CD4-positive, alpha-beta memory T cell (primary cell): ENCODE data around the gene LARP7. TPM values are rescaled to one million over a fixed set of nuclear protein-coding genes. Genes with fewer than 3 reads are reported as not detected.
A peak's percentile ranks its signal among the peaks of the same experiment; 100 is the strongest.
"Not testable (repeated sequence)": the region's sequence is repeated elsewhere in the genome, so short reads cannot be mapped to it uniquely, and the experiment has no call there.

ENCODE experiments used
- CTCF ChIA-PET: fragments of 350-600 bp; sonication (Branson Sonifier 250); formaldehyde crosslinking; loops from one replicate; lab custom pipeline; 2021; ENCODE audit warnings: inconsistent platforms; ENCODE audit not compliant: partially characterized antibody; lab: Charles Lee
- POLR2A ChIA-PET: fragments of 350-600 bp; sonication (Branson Sonifier 250); formaldehyde crosslinking; loops from one replicate; lab custom pipeline; 2021; ENCODE audit not compliant: partially characterized antibody; lab: Charles Lee
- DNase-seq, 5 donors: peaks; one replicate each; pipeline versions ENCODE4 v3.0.0 to v3.0.0-alpha.2; 2020 to 2022; ENCODE audit warnings: mixed read lengths in 1 of 5
- H3K27ac ChIP-seq: one replicate; pipeline ENCODE4 v1.7.0; 2013; ENCODE audit warnings: low read depth, low read length
- H3K27me3 ChIP-seq: 2 replicates; pipeline ENCODE4 v1.7.0; 2013; ENCODE audit warnings: mild to moderate bottlenecking, low read length, moderate library complexity; ENCODE audit not compliant: insufficient read depth
- H3K36me3 ChIP-seq: 2 replicates; pipeline ENCODE4 v1.7.0; 2013; ENCODE audit warnings: mild to moderate bottlenecking, low read length, moderate library complexity; ENCODE audit not compliant: insufficient read depth
- H3K4me1 ChIP-seq: 2 replicates; pipeline ENCODE4 v1.7.0; 2013; ENCODE audit warnings: mild to moderate bottlenecking, low read length, moderate library complexity; ENCODE audit not compliant: insufficient read depth
- H3K4me3 ChIP-seq, 2 donors: one replicate each; pipeline ENCODE4 v1.7.0; 2013; ENCODE audit warnings: low read length in 2 of 2, mild to moderate bottlenecking in 1 of 2
- H3K9me3 ChIP-seq, 2 donors: one replicate each; pipeline ENCODE4 v1.7.0; 2013; ENCODE audit warnings: low read length in 2 of 2, control low read depth in 1 of 2; ENCODE audit not compliant: control insufficient read depth in 1 of 2
- H3K27ac Mint-ChIP-seq, 7 donors: one replicate each; pipeline ENCODE4 v1.8.0; 2020 to 2021; ENCODE audit warnings: mixed read lengths in 7 of 7, mild to moderate bottlenecking in 6 of 7, inconsistent platforms in 3 of 7, moderate library complexity in 3 of 7
- H3K27me3 Mint-ChIP-seq, 2 donors: one replicate each; pipeline ENCODE4 v1.8.0; 2020 to 2021; ENCODE audit warnings: mixed read lengths in 2 of 2
- H3K36me3 Mint-ChIP-seq, 2 donors: one replicate each; pipeline ENCODE4 v1.8.0; 2020 to 2021; ENCODE audit warnings: mixed read lengths in 2 of 2, inconsistent platforms in 1 of 2, mild to moderate bottlenecking in 1 of 2
- H3K4me1 Mint-ChIP-seq, 4 donors: one replicate each; pipeline ENCODE4 v1.8.0; 2020 to 2021; ENCODE audit warnings: mixed read lengths in 4 of 4, mild to moderate bottlenecking in 1 of 4
- H3K4me3 Mint-ChIP-seq, 8 donors: one replicate each; pipeline ENCODE4 v1.8.0; 2020 to 2021; ENCODE audit warnings: mixed read lengths in 8 of 8, mild to moderate bottlenecking in 7 of 8, moderate library complexity in 6 of 8, inconsistent platforms in 3 of 8
- H3K9me3 Mint-ChIP-seq, 8 donors: one replicate each; pipeline ENCODE4 v1.8.0; 2020 to 2021; ENCODE audit warnings: mixed read lengths in 8 of 8, mild to moderate bottlenecking in 5 of 8, inconsistent platforms in 3 of 8, moderate library complexity in 1 of 8
- intact Hi-C: fragments of 100-400 bp; cut with micrococcal nuclease; formaldehyde crosslinking; loops from one replicate; pipeline ENCODE4 v1.15.1; 2023
- polyA plus RNA-seq, 2 donors: library from polyadenylated mRNA; unstranded; fragments of 300-500 nt; fragmentation: Illumina TruSeq; gene quantifications; one replicate each; pipeline ENCODE4 v1.2.3, GENCODE V29; 2021
- total RNA-seq, 2 experiments: library from RNA; stranded (reverse); gene quantifications; one replicate each; pipeline ENCODE4 v1.2.3, GENCODE V29; 2021

Gene LARP7
- total and polyA plus RNA-seq, 4 experiments from 2014 or later: 22.0 to 47.9 (median 40.6) TPM

DNA sequence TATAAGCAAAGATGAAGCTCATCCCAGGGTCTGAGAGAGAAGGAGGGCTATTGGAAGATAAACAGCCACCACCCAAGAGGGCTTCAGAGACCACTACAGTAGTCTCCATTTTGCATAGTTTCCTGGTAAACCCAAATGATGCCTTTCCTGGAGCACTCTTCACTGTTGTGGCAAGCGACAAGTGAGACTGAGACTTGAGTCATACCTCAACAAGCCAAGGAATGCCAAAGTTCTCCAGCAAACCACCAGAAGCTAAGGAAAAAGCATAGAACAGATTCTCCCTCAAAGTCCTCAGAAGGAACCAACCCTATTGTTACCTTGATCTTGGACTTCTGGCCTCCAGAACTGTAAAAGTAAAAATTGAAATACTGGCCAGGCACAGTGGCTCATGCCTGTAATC, 65.9 kb downstream of the LARP7 start:
- Histone ChIP-seq H3K4me3 (no peak overlapping the region), H3K27me3 (peaks cover 11% of the 10 kb centered on the region), H3K36me3 (no peaks in the 10 kb centered on the region), H3K4me1 (peaks cover 17% of the 10 kb centered on the region), H3K9me3 (no peaks in the 10 kb centered on the region), H3K27ac (no peak overlapping the region)
- Mint-ChIP-seq H3K9me3 (peaks cover 0 to 4% (median 0%) of the 10 kb centered on the region in 8 donors), H3K36me3 (peaks cover 0 to 4% of the 10 kb centered on the region in 2 donors), H3K27ac (no peak overlapping the region), H3K4me3 (no peak overlapping the region), H3K4me1 (peaks cover 16 to 22% (median 19%) of the 10 kb centered on the region in 4 donors), H3K27me3 (peaks cover 29 to 39% of the 10 kb centered on the region in 2 donors)
- ChIA-PET CTCF (no interaction called here), POLR2A (no interaction called here)
- intact Hi-C loops: no loop called here
- DNase-seq: no peak

GRCh38 chr4:112704322-112704721, 67.4 kb downstream of the LARP7 start:
- intact Hi-C loops: no loop called here
- no peaks in the 10 kb centered on the region for H3K9me3 ChIP-seq
- DNase-seq: no peak
- H3K9me3 Mint-ChIP-seq: peaks cover 0 to 4% (median 0%) of the 10 kb centered on the region in 8 donors
- H3K27ac ChIP-seq: no peak overlapping the region
- peaks cover 17% of the 10 kb centered on the region for H3K4me1 ChIP-seq
- ChIA-PET CTCF (no interaction called here), POLR2A (no interaction called here)
- H3K27me3 Mint-ChIP-seq: peaks cover 31 to 35% of the 10 kb centered on the region in 2 donors
- H3K4me3 Mint-ChIP-seq: peak overlapping the region; percentile 80 to 91 (median 86)
- H3K27me3 ChIP-seq: peaks cover 11% of the 10 kb centered on the region
- peak overlapping the region in 1 of 7 donors; percentile 23 for H3K27ac Mint-ChIP-seq
- peaks cover 0 to 4% of the 10 kb centered on the region in 2 donors for H3K36me3 Mint-ChIP-seq
- peaks cover 16 to 22% (median 19%) of the 10 kb centered on the region in 4 donors for H3K4me1 Mint-ChIP-seq
- H3K4me3 ChIP-seq: no peak overlapping the region
- no peaks in the 10 kb centered on the region for H3K36me3 ChIP-seq

GRCh38 chr4:112704991-112705845, 68.3 kb downstream of the LARP7 start:
- Histone ChIP-seq H3K36me3 (no peaks in the 10 kb centered on the region), H3K27me3 (peaks cover 17% of the 10 kb centered on the region), H3K27ac (no peak overlapping the region), H3K9me3 (no peaks in the 10 kb centered on the region), H3K4me3 (peak overlapping the region in 1 of 2 donors; percentile 41), H3K4me1 (peaks cover 17% of the 10 kb centered on the region)
- Mint-ChIP-seq H3K27me3 (peaks cover 32 to 39% of the 10 kb centered on the region in 2 donors), H3K4me3 (peak overlapping the region; percentile 80 to 91 (median 86)), H3K27ac (peak overlapping the region in 5 of 7 donors; percentile 33 to 90 (median 64)), H3K36me3 (peaks cover 0 to 4% of the 10 kb centered on the region in 2 donors), H3K4me1 (peaks cover 16 to 22% (median 19%) of the 10 kb centered on the region in 4 donors), H3K9me3 (peaks cover 0 to 4% (median 0%) of the 10 kb centered on the region in 8 donors)
- CTCF ChIA-PET: interaction anchor here (1.4 kb wide), 1 partner anchor 60 kb away, joined by 3 read pairs; no protein-coding TSS in a partner anchor
- POLR2A ChIA-PET: no interaction called here
- peak in 1 of 5 donors; percentile 0 for DNase-seq
- intact Hi-C loops: loop anchor here (5.0 kb wide), 1 partner anchor 68 kb away; the partner anchor contains the start of genes LARP7 and ZGRF1

DNA sequence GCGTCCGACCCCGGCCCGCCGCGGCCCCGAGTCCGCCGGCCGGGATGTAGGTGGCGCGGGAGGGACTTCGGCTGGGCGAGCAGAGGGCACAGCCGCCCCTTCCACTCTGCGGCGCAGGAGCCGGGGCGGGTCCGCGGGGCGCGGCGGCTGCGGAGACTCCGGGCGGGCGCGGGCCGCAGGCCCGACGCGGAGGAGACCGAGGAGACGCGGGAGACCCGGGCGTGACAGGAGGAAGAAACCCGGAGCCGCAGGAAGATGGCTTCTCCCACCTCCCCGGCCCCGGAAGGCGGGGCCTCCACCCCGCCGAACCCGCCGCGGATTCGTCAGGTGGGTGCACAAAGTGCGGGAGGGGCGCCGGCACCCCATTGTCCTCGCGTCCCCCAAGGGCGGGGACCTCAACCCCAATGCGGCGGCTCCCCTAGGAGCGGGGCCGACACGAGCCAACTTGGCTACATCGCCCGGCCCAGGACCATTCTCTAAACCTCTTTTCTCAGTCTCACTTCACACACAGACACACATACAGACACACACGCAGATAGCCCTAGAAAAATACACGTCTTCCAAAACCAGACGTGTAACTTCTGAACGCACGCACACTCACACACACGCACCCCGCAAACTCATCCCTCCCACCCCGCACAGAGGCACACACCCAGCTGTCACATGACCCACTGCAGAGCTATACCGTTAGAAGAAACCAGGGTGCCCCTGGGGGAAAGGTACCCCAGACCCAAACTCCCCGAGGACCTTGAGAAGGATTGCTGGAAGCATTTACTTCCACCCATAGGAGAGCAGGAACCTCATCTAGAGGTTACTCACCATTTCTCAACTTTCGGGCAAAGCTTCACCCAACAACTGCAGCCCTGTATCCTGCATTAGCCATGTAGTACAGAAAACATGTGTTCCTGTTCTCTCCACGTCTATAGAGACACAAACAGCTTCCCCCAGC, 69.2 kb downstream of the LARP7 start:
- H3K36me3 ChIP-seq, H3K27ac ChIP-seq, H3K9me3 ChIP-seq, H3K36me3 Mint-ChIP-seq, H3K9me3 Mint-ChIP-seq, POLR2A ChIA-PET: not testable (repeated sequence)
- Mint-ChIP-seq H3K27me3 (peaks cover 30 to 36% of the 10 kb centered on the region in 2 donors), H3K27ac (peak overlapping the region; percentile 6 to 95 (median 42)), H3K4me3 (peak overlapping the region; percentile 90 to 99 (median 98)), H3K4me1 (peaks cover 16 to 22% (median 19%) of the 10 kb centered on the region in 4 donors)
- Histone ChIP-seq H3K4me3 (peak overlapping the region; percentile 66 to 74), H3K4me1 (peaks cover 17% of the 10 kb centered on the region), H3K27me3 (peaks cover 17% of the 10 kb centered on the region)
- intact Hi-C loops: loop anchor here (5.0 kb wide), 1 partner anchor 69 kb away; the partner anchor contains the start of genes LARP7 and ZGRF1
- peak; percentile 13 to 40 (median 16) for DNase-seq
- CTCF ChIA-PET: interaction anchor here (1.4 kb wide), 1 partner anchor 59 kb away, joined by 3 read pairs; no protein-coding TSS in a partner anchor

DNA sequence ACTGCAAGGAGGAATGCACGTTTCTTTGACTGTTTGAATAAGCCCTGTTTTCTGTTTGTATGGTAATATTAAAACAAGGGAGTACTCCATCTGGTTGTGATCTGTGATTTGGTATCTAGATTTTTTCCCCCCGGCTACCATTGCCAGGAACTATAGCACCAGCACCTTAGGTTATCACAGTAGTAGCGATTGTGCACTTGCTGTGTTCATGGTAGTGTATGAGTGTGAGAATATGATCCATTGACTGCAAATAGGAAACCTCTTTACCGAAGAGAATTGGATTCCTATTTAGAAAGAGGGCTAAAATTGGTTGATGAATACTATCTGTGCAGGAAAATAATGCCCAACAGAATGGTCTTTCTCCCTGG, 69.9 kb downstream of the LARP7 start:
- ChIA-PET POLR2A (no interaction called here), CTCF (interaction anchor here (1.4 kb wide), 1 partner anchor 59 kb away, joined by 3 read pairs; no protein-coding TSS in a partner anchor)
- Histone ChIP-seq H3K36me3 (no peaks in the 10 kb centered on the region), H3K27ac (no peak overlapping the region), H3K27me3 (peaks cover 17% of the 10 kb centered on the region), H3K4me3 (peak overlapping the region in 1 of 2 donors; percentile 66), H3K9me3 (no peaks in the 10 kb centered on the region), H3K4me1 (peaks cover 17% of the 10 kb centered on the region)
- no peak for DNase-seq
- peaks cover 16 to 22% (median 19%) of the 10 kb centered on the region in 4 donors for H3K4me1 Mint-ChIP-seq
- peaks cover 28 to 35% of the 10 kb centered on the region in 2 donors for H3K27me3 Mint-ChIP-seq
- H3K9me3 Mint-ChIP-seq: peaks cover 0 to 2% (median 0%) of the 10 kb centered on the region in 8 donors
- peak overlapping the region; percentile 90 to 99 (median 98) for H3K4me3 Mint-ChIP-seq
- H3K36me3 Mint-ChIP-seq: peaks cover 0 to 4% of the 10 kb centered on the region in 2 donors
- H3K27ac Mint-ChIP-seq: peak overlapping the region in 2 of 7 donors; percentile 36 to 75
- intact Hi-C loops: loop anchor here (5.0 kb wide), 1 partner anchor 70 kb away; the partner anchor contains the start of genes LARP7 and ZGRF1
